IPS-NIHi7 (cell line): ENCODE measurements around the gene JARID2.

Experiments
- DNase-seq: peaks from one replicate; pipeline ENCODE4 v3.0.0; 2012; ENCODE audit warnings: mixed read lengths; ENCODE audit errors: extremely low spot score

The JARID2 gene

DNA sequence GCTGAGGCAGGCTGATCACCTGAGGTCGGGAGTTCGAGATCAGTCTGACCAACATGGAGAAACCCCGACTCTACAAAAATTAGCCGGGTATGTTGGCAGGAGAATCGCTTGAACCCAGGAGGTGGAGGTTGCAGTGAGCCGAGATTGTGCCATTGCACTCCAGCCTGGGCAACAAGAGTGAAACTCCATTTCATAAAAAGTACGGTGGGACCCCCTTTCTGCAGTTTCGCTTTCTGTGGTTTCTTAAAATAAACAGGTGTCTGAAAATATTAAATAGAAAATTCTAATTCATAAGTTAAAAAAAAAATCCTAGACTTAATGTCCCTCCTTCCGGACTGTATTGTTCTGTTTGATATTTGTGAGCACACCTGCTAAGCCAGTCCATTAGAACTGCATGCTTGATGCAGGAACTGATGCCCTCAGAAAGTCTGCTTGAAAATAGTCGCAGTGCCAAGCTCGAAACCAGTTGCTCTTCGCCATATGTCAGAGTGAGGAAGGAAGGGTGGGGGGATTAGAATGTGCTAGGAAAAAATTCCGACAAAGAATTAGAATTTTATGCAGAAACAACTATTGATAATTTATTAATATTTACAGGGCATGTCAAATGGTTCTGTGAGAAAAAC lies 85.9 kb downstream of the JARID2 start:
- DNase-seq, result no peak

- DNase-seq, result no peak
These were observed 86.6 kb downstream of the JARID2 start for GRCh38 chr6:15332446-15332845.

GRCh38 chr6:15335385-15335784 lies 89.5 kb downstream of the JARID2 start:
- DNase-seq, result no peak

DNA sequence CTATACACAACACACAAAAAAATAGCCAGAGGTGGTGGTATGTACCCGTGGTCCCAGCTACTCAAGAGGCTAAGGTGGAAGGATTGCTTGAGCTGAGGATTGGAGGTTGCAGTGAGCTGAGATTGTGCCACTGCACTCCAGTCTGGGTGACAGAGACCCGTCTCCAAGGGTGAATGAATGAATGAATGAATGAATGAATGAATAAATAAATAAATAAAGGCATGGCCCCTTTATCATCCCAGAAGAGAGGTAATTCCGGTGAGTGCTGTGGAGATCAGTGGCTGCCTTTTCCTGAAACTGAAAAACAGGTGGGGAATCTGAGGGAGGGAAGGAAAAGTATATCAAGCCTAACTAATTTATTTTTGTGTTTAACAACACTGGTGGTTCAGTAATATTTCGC lies 90.0 kb downstream of the JARID2 start:
- no peak for DNase-seq

- DNase-seq, result no peak
These were observed 91.2 kb downstream of the JARID2 start for GRCh38 chr6:15336900-15337560.

GRCh38 chr6:15337582-15337981 lies 91.7 kb downstream of the JARID2 start:
- DNase-seq, result no peak

DNA sequence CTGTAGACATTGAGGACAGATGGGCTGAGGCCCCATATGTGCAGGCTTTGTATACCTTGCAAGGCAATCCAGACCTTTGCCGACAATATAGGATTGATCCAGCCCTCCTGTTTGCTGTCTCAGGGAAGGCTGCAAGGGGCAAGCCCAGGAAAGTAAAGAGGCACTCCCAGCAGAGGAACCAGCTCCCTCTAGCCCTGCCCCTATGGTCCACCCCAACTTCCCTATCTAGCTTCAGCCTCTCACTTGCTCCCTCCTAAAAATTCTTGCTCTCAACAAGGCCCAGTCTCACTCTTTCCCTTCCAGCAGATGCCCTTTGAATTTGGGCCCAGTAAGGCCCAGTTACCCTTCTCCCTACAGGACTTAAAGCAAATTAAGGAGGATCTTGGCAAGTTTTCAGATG lies 92.6 kb downstream of the JARID2 start:
- no peak for DNase-seq

DNA sequence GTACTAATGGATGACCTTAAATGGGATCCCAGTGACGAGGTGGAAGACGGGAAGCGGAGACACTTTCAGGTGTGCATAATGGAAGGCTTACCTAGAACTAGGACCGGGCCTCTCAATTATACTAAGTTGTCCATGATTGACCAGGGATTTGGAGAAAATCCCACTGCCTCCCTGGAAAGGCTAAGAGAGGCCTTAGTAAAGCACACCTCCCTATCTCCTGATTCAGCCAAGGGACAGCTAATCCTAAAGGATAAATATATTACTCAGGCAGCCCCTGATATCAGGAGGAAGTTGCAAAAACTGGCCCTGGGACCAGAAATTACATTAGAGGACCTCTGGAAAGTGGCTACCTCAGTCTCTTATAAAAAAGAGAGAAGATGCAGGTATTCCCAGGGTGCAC lies 93.2 kb downstream of the JARID2 start:
- no peak for DNase-seq

DNA sequence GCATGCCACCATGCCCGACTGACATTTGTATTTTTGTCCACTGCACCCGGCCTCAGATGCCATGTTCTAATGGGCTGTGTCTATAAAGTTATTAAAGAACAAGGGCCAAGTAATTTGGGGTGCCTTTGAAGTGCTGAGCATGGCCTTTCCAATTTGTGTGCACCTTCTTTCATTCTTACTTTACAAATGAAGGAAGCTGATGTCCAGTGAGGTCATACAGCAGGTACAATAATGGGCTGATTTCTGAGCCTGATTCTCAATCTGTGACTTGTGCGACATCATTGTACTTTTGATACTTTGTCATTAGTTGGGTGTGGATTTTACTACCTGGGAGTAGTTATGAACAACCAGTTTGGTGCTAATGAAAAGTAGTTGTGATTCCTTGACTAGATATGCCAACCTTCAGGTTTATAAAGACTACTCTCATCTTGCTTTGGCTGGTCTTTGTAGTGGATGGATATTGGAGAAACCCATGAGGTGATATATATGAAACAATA lies 94.3 kb downstream of the JARID2 start:
- no peak for DNase-seq

GRCh38 chr6:15340775-15341174 lies 94.9 kb downstream of the JARID2 start:
- DNase-seq, result no peak

DNA sequence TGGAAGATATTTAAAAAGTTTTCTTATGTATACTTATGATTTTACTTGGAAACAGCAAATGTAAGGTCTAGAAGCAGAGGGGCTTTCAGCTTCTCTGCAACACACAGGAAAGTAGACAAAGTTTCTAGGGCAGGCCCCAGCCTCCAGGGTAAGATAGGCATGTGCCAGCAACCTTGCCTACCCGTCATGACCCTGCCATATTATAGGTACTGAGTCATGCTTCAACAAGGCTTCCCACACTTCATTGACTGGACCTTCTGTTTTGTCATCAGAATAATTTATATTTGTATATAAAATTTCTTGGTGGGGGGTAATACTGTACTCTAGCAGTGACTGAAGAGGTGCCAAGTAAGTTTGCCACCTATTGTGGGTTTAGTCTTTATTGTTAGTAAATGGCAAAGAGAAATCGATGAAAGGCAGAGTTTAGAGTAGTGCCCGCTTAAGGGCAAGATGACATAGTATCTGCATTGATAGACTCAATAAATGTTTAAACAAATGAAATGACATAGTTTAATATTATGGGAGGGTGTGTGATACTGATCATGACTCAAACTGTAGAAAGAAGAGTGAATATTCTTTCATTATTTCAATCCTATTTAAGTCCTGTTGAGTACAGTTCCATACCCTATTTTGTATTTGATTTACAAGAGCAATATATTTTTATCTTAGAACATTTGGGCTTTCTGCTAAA lies 95.6 kb downstream of the JARID2 start:
- no peak for DNase-seq

- DNase-seq, result no peak
These were observed 96.2 kb downstream of the JARID2 start for GRCh38 chr6:15342114-15342513.

GRCh38 chr6:15343490-15344191 lies 97.8 kb downstream of the JARID2 start:
- no peak for DNase-seq

DNA sequence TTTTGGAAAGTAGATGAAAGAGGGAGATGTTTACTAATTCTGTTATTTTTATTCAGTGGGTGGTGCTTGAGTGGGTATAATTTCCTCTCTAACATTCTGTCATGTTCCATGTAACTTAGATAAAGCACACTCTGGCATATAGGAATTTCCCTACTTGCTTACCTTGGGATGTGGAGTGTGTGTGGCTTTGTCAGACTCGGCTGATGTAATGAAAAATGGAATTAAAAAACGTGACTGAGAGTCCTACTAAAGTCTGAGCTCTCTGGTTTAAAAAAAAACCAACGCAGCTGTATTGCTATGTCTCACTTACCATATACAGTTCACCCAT lies 98.3 kb downstream of the JARID2 start:
- no peak for DNase-seq

DNA sequence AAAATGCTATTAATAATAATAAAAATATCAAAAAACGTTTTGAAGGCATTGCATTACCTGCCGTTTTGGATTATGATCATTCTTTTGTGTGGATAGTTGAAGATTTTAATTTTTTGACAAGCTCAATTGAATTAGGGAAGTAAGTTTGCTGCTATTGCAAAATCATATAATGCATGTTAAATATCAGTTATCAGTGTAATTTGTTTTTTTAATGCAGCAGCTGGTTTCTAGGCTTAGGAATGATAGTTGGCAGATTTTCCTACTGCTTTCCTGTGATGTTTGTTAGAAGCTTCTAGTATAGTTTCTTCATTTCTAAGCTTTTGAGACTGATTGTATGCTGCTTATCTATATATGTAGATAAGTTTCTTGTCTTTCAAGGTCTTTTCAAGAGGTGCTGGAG lies 99.0 kb downstream of the JARID2 start:
- no peak for DNase-seq

GRCh38 chr6:15346315-15346714 lies 100.4 kb downstream of the JARID2 start:
- DNase-seq, result no peak

GRCh38 chr6:15348528-15348927 lies 102.7 kb downstream of the JARID2 start:
- DNase-seq, result no peak

DNA sequence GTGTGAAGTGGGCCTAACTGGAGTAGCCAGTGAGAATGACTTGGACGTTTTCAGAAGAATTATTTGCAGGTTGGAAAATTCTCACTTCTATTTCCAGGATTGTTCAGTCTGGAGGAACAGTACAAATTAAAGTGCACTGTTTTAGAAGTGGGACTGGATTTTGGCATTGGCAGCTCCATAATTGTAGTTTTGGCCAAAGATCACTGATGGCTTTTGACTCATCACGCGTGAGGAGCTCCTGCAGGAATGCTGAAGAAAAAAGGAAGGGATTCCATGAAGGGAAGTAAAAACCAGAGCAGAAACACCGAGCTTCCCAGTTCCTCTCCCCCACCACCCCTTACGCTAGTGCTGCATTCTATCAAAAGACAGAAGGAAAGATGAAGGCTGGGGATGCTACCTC lies 103.5 kb downstream of the JARID2 start:
- no peak for DNase-seq

DNA sequence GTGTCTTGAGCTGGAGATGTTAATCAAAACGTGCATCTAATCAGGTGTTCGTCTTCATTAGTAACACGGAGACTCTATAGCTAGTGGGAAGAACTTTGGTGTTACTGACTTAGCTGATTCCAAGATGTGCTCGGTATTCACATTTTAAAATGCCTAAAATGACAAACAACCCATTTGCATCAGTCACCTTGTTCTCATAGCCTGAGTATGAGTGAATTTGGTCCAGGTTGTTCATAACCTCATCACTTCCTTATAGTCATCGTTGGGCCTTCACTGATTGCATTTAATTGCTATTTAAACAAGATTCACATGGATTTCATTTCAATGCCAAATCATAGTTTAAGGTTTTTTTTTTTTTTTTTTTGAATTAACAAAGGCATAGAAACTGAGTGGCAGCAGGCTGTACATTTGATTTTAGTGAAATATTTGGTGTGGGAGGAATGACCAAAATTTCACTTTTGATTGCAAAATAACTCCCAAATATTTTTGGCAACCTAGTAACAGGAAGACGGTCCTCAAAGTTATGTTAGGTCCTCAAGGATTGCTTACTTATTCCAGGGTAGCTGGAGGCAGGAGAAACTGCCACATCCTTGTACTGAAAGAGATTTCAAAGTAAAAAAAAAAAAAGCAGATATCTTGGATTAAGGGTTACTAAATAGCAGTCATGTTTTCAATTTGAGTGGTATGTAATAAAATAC lies 104.7 kb downstream of the JARID2 start:
- no peak for DNase-seq

GRCh38 chr6:15351631-15352030 lies 105.8 kb downstream of the JARID2 start:
- DNase-seq, result no peak

GRCh38 chr6:15352220-15352619 lies 106.4 kb downstream of the JARID2 start:
- no peak for DNase-seq

GRCh38 chr6:15352845-15353244 lies 107.0 kb downstream of the JARID2 start:
- DNase-seq, result no peak
